Mononuclear cell (primary cell): ENCODE results near the gene PRKCE. TPM values are rescaled to one million over a fixed set of nuclear protein-coding genes. Genes with fewer than 3 reads are reported as not detected.

Experiments used
- H3K27me3 ChIP-seq: 2 replicates; pipeline ENCODE4 v1.6.0; 2011; ENCODE audit warnings: low read length, control low read depth; ENCODE audit not compliant: insufficient read depth
- H3K4me1 ChIP-seq: 2 replicates; pipeline ENCODE4 v1.5.1; 2011; ENCODE audit warnings: mild to moderate bottlenecking, low read length, control low read depth; ENCODE audit not compliant: insufficient read depth
- H3K4me3 ChIP-seq: 2 replicates; pipeline ENCODE4 v1.5.1; 2011; ENCODE audit warnings: mild to moderate bottlenecking, low read length, moderate library complexity
- H3K9me3 ChIP-seq: 2 replicates; pipeline ENCODE4 v1.5.1; 2011; ENCODE audit warnings: low read depth, mild to moderate bottlenecking, control low read depth, low read length
- total RNA-seq: library from RNA; depleted of rRNA; stranded (reverse); fragments of >200 nt; gene quantifications from one replicate; pipeline ENCODE4 v1.2.3, GENCODE V29; 2012

PRKCE gene
- total RNA-seq, 1 donor = 13.6 TPM

- H3K9me3 ChIP-seq = no peaks in the 10 kb centered on the region
- no peaks in the 10 kb centered on the region for H3K27me3 ChIP-seq
- H3K4me3 ChIP-seq = no peak overlapping the region
- peaks cover 7% of the 10 kb centered on the region for H3K4me1 ChIP-seq
These were observed 529.8 kb downstream of the PRKCE start for GRCh38 chr2:46181306-46181705.

GRCh38 chr2:46181789-46182530 lies 530.5 kb downstream of the PRKCE start:
- no peak overlapping the region for H3K4me3 ChIP-seq
- peaks cover 8% of the 10 kb centered on the region for H3K4me1 ChIP-seq
- H3K9me3 ChIP-seq = no peaks in the 10 kb centered on the region
- H3K27me3 ChIP-seq = no peaks in the 10 kb centered on the region

- H3K4me1 ChIP-seq = peaks cover 13% of the 10 kb centered on the region
- no peak overlapping the region for H3K4me3 ChIP-seq
- H3K27me3 ChIP-seq = no peaks in the 10 kb centered on the region
- H3K9me3 ChIP-seq = no peaks in the 10 kb centered on the region
These were observed 532.0 kb downstream of the PRKCE start for GRCh38 chr2:46183426-46183825.

GRCh38 chr2:46184794-46185583 lies 533.5 kb downstream of the PRKCE start:
- H3K4me3 ChIP-seq = no peak overlapping the region
- H3K9me3 ChIP-seq = no peaks in the 10 kb centered on the region
- no peaks in the 10 kb centered on the region for H3K27me3 ChIP-seq
- peaks cover 6% of the 10 kb centered on the region for H3K4me1 ChIP-seq

GRCh38 chr2:46187112-46187618 lies 535.7 kb downstream of the PRKCE start:
- Histone ChIP-seq H3K9me3 (no peaks in the 10 kb centered on the region), H3K4me3 (no peak overlapping the region), H3K27me3 (no peaks in the 10 kb centered on the region), H3K4me1 (peaks cover 6% of the 10 kb centered on the region)

- no peaks in the 10 kb centered on the region for H3K27me3 ChIP-seq
- H3K4me3 ChIP-seq = no peak overlapping the region
- H3K4me1 ChIP-seq = peaks cover 6% of the 10 kb centered on the region
- no peaks in the 10 kb centered on the region for H3K9me3 ChIP-seq
These were observed 536.7 kb downstream of the PRKCE start for GRCh38 chr2:46188041-46188716.

GRCh38 chr2:46193356-46193755 lies 541.9 kb downstream of the PRKCE start:
- Histone ChIP-seq H3K9me3 (no peaks in the 10 kb centered on the region), H3K4me1 (no peaks in the 10 kb centered on the region), H3K27me3 (no peaks in the 10 kb centered on the region)

GRCh38 chr2:46193855-46194254 lies 542.4 kb downstream of the PRKCE start:
- Histone ChIP-seq H3K27me3 (no peaks in the 10 kb centered on the region), H3K4me1 (no peaks in the 10 kb centered on the region), H3K9me3 (no peaks in the 10 kb centered on the region), H3K4me3 (no peak overlapping the region)

More at GRCh38 chr2:46193356-46193755, 541.9 kb downstream of the PRKCE start:
- H3K4me3 ChIP-seq = no peak overlapping the region

GRCh38 chr2:46194856-46195255 lies 543.4 kb downstream of the PRKCE start:
- H3K27me3 ChIP-seq = no peaks in the 10 kb centered on the region
- H3K4me3 ChIP-seq = no peak overlapping the region
- no peaks in the 10 kb centered on the region for H3K9me3 ChIP-seq
- no peaks in the 10 kb centered on the region for H3K4me1 ChIP-seq

- H3K9me3 ChIP-seq = no peaks in the 10 kb centered on the region
- no peak overlapping the region for H3K4me3 ChIP-seq
These were observed 544.3 kb downstream of the PRKCE start for GRCh38 chr2:46195819-46196218.

GRCh38 chr2:46196871-46197462 lies 545.5 kb downstream of the PRKCE start:
- H3K4me3 ChIP-seq = no peak overlapping the region
- H3K4me1 ChIP-seq = no peaks in the 10 kb centered on the region
- H3K27me3 ChIP-seq = no peaks in the 10 kb centered on the region
- no peaks in the 10 kb centered on the region for H3K9me3 ChIP-seq

More at GRCh38 chr2:46195819-46196218, 544.3 kb downstream of the PRKCE start:
- Histone ChIP-seq H3K4me1 (no peaks in the 10 kb centered on the region), H3K27me3 (no peaks in the 10 kb centered on the region)

GRCh38 chr2:46197672-46198071 lies 546.2 kb downstream of the PRKCE start:
- Histone ChIP-seq H3K9me3 (no peaks in the 10 kb centered on the region), H3K27me3 (no peaks in the 10 kb centered on the region), H3K4me3 (no peak overlapping the region), H3K4me1 (no peaks in the 10 kb centered on the region)

- Histone ChIP-seq H3K9me3 (no peaks in the 10 kb centered on the region), H3K4me3 (no peak overlapping the region), H3K27me3 (no peaks in the 10 kb centered on the region), H3K4me1 (no peaks in the 10 kb centered on the region)
These were observed 546.8 kb downstream of the PRKCE start for GRCh38 chr2:46198164-46198883.

GRCh38 chr2:46198966-46199365 lies 547.5 kb downstream of the PRKCE start:
- Histone ChIP-seq H3K4me3 (no peak overlapping the region), H3K9me3 (no peaks in the 10 kb centered on the region), H3K27me3 (no peaks in the 10 kb centered on the region), H3K4me1 (no peaks in the 10 kb centered on the region)
